GM23338 (cell line): ENCODE measurements around the gene IGSF9B. TPM values are rescaled to one million over a fixed set of nuclear protein-coding genes. Genes with fewer than 3 reads are reported as not detected.

Experiments
- ATAC-seq: fragments of 200-7000 bp; cut with Tn5 transposase; 3 replicates; pipeline ENCODE4 v1.9.1; 2020
- DNase-seq: peaks from one replicate; pipeline ENCODE4 v3.0.0-alpha.2; 2015; ENCODE audit warnings: low spot score
- H2AFZ ChIP-seq: fragments of 200-600 bp; sonication (generic); 2 replicates; pipeline ENCODE4 v1.8.0; 2016; ENCODE audit warnings: antibody characterized with exemption, mild to moderate bottlenecking, moderate library complexity
- H3F3A ChIP-seq: fragments of 200-600 bp; sonication (generic); replicated peaks from 2 replicates; pipeline ENCODE4 v1.8.0; 2017; ENCODE audit warnings: antibody characterized with exemption, mixed run types, low read depth
- H3K27ac ChIP-seq: fragments of 200-600 bp; sonication (generic); 2 replicates; pipeline ENCODE4 v1.6.1; 2016; ENCODE audit warnings: low read depth
- H3K27me3 ChIP-seq: fragments of 200-600 bp; sonication (generic); 2 replicates; pipeline ENCODE4 v1.8.0; 2016; ENCODE audit warnings: mild to moderate bottlenecking, mixed run types, moderate library complexity; ENCODE audit not compliant: insufficient read depth
- H3K36me3 ChIP-seq: fragments of 200-600 bp; sonication (generic); 2 replicates; pipeline ENCODE4 v1.8.0; 2016; ENCODE audit warnings: mild to moderate bottlenecking; ENCODE audit not compliant: insufficient read depth
- H3K4me1 ChIP-seq: fragments of 200-600 bp; sonication (generic); 2 replicates; pipeline ENCODE4 v1.8.0; 2016; ENCODE audit warnings: mild to moderate bottlenecking, moderate library complexity; ENCODE audit not compliant: insufficient read depth
- H3K4me2 ChIP-seq: fragments of 200-600 bp; sonication (generic); 2 replicates; pipeline ENCODE4 v1.7.1; 2017; ENCODE audit warnings: mixed run types
- H3K4me3 ChIP-seq: fragments of 200-600 bp; sonication (generic); 2 replicates; pipeline ENCODE4 v1.6.1; 2016; ENCODE audit warnings: mixed run types
- H3K79me2 ChIP-seq: fragments of 200-600 bp; sonication (generic); replicated peaks from 2 replicates; pipeline ENCODE4 v1.8.0; 2017; ENCODE audit warnings: mild to moderate bottlenecking; ENCODE audit not compliant: insufficient read depth
- H3K9me2 ChIP-seq: fragments of 200-600 bp; sonication (generic); 2 replicates; pipeline ENCODE4 v1.8.0; 2017; ENCODE audit not compliant: insufficient read depth
- H4K20me1 ChIP-seq: fragments of 200-600 bp; sonication (generic); replicated peaks from 2 replicates; pipeline ENCODE4 v1.8.0; 2017; ENCODE audit warnings: mild to moderate bottlenecking; ENCODE audit not compliant: insufficient read depth
- H3K27ac Mint-ChIP-seq: 2 replicates; pipeline ENCODE4 v1.8.0; 2020; ENCODE audit warnings: inconsistent platforms, mild to moderate bottlenecking, moderate library complexity, mixed read lengths
- H3K27me3 Mint-ChIP-seq: 3 replicates; pipeline ENCODE4 v1.8.0; 2022; ENCODE audit warnings: low read depth, mild to moderate bottlenecking, moderate library complexity, mixed read lengths, inconsistent platforms; ENCODE audit not compliant: insufficient read depth, poor library complexity
- H3K36me3 Mint-ChIP-seq: 3 replicates; pipeline ENCODE4 v1.8.0; 2021; ENCODE audit warnings: low read depth, mild to moderate bottlenecking, inconsistent platforms, moderate library complexity, mixed read lengths
- H3K4me1 Mint-ChIP-seq: 3 replicates; pipeline ENCODE4 v1.8.0; 2020; ENCODE audit warnings: mild to moderate bottlenecking, inconsistent platforms, mixed read lengths
- H3K4me3 Mint-ChIP-seq: 3 replicates; pipeline ENCODE4 v1.8.0; 2021; ENCODE audit warnings: moderate library complexity, mild to moderate bottlenecking, inconsistent platforms, mixed read lengths
- H3K9me3 Mint-ChIP-seq: 3 replicates; pipeline ENCODE4 v1.8.0; 2020; ENCODE audit warnings: moderate library complexity, mild to moderate bottlenecking, inconsistent platforms, mixed read lengths
- CREB1 ChIP-seq: fragments of 250-450 bp; sonication (Bioruptor Pico); IDR thresholded peaks from 2 replicates; pipeline ENCODE4 v1.5.0; 2020; ENCODE audit warnings: low read depth, mild to moderate bottlenecking, moderate library complexity
- CTCF ChIP-seq, 2 experiments: fragments of 200-600 bp in 1 of 2; sonication (generic) in 1 of 2; conservative IDR thresholded peaks; 2 replicates each; pipeline versions ENCODE4 v1.5.1 to v1.6.1; 2016 to 2017; ENCODE audit warnings: antibody characterized with exemption in 2 of 2, low read depth in 2 of 2, mild to moderate bottlenecking in 2 of 2, moderate library complexity in 1 of 2
- ETS1 ChIP-seq: IDR thresholded peaks from 2 replicates; pipeline ENCODE4 v1.6.1; 2016; ENCODE audit warnings: antibody characterized with exemption
- EZH2 ChIP-seq: fragments of 200-600 bp; sonication (generic); IDR thresholded peaks from one replicate; pipeline ENCODE4 v1.8.0; 2017; ENCODE audit warnings: antibody characterized with exemption, mild to moderate bottlenecking, low read depth; ENCODE audit not compliant: unreplicated experiment
- EZH2phosphoT487 ChIP-seq: fragments of 200-600 bp; sonication (generic); IDR thresholded peaks from one replicate; pipeline ENCODE4 v1.8.1; 2018; ENCODE audit warnings: antibody characterized with exemption; ENCODE audit not compliant: unreplicated experiment
- JUNB ChIP-seq: IDR thresholded peaks from one replicate; pipeline ENCODE4 v1.6.1; 2016; ENCODE audit warnings: antibody characterized with exemption; ENCODE audit not compliant: unreplicated experiment
- NANOG ChIP-seq: IDR thresholded peaks from 2 replicates; pipeline ENCODE4 v1.6.1; 2016; ENCODE audit warnings: antibody characterized with exemption, borderline replicate concordance
- POLR2AphosphoS5 ChIP-seq: IDR thresholded peaks from 2 replicates; pipeline ENCODE4 v1.6.1; 2016; ENCODE audit warnings: antibody characterized with exemption, low read depth
- REST ChIP-seq: IDR thresholded peaks from one replicate; pipeline ENCODE4 v1.6.1; 2018; ENCODE audit warnings: antibody characterized with exemption; ENCODE audit not compliant: unreplicated experiment
- STAT1 ChIP-seq: IDR thresholded peaks from one replicate; pipeline ENCODE4 v1.6.1; 2016; ENCODE audit warnings: antibody characterized with exemption; ENCODE audit not compliant: unreplicated experiment
- ZNF114 ChIP-seq: fragments of 250-450 bp; sonication (Bioruptor Pico); IDR thresholded peaks from 2 replicates; pipeline ENCODE4 v1.5.0; 2020; ENCODE audit warnings: mild to moderate bottlenecking, moderate library complexity
- ZNF331 ChIP-seq: fragments of 250-450 bp; sonication (Bioruptor Pico); IDR thresholded peaks from 2 replicates; pipeline ENCODE4 v1.5.0; 2020; ENCODE audit warnings: low read depth, mild to moderate bottlenecking, moderate library complexity
- ZNF462 ChIP-seq: fragments of 250-450 bp; sonication (Bioruptor Pico); IDR thresholded peaks from 2 replicates; pipeline ENCODE4 v1.5.0; 2020; ENCODE audit warnings: mild to moderate bottlenecking, moderate library complexity
- polyA plus RNA-seq: library from polyadenylated mRNA; unstranded; fragments of >200 nt; fragmentation: Nextera tagmentation; extraction: Ambion mirVana; gene quantifications from 2 replicates; pipeline ENCODE4 v1.2.1, GENCODE V29; 2016
- total RNA-seq: library from RNA; depleted of rRNA; stranded (reverse); fragments of >200 nt; shearing (Covaris generic); gene quantifications from 2 replicates; pipeline ENCODE4 v1.2.3, GENCODE V29; 2014

IGSF9B gene
- total and polyA plus RNA-seq, 2 experiments from 2014 or later, result 8.7 to 51.2 TPM

GRCh38 chr11:133897331-133897650 is 59.5 kb downstream of the IGSF9B start:
- Mint-ChIP-seq H3K4me3 (no peak overlapping the region), H3K27me3 (peaks cover 5% of the 10 kb centered on the region), H3K4me1 (peaks cover 42% of the 10 kb centered on the region), H3K9me3 (no peaks in the 10 kb centered on the region), H3K36me3 (peaks cover 12% of the 10 kb centered on the region; the same call in 2 of the 3 replicates), H3K27ac (no peak overlapping the region)
- H3K27me3 ChIP-seq, result no peaks in the 10 kb centered on the region
- H3K4me1 ChIP-seq, result peaks cover 29% of the 10 kb centered on the region
- H3K36me3 ChIP-seq, result no peaks in the 10 kb centered on the region
- ATAC-seq (no peak), DNase-seq (no peak)
- no peaks in the 10 kb centered on the region for H3K79me2 ChIP-seq
- H3F3A ChIP-seq, result peaks cover 11% of the 10 kb centered on the region; the same call in 1 of the 2 replicates
- TF ChIP-seq STAT1 (no peak), ZNF462 (CRISPR knock-in tag) (no peak), CTCF (conservative IDR thresholded peaks at IDR 0.05; ENCODE audit: low read depth in 2 of 2) (no peak), CREB1 (CRISPR knock-in tag) (no peak), JUNB (no peak), EZH2phosphoT487 (no peak), NANOG (no peak), REST (no peak), EZH2 (no peak), POLR2AphosphoS5 (no peak), ETS1 (no peak), ZNF331 (CRISPR knock-in tag) (no peak), ZNF114 (CRISPR knock-in tag) (no peak)
- no peak overlapping the region for H3K27ac ChIP-seq
- H3K4me2 ChIP-seq, result no peak overlapping the region
- H3K4me3 ChIP-seq, result no peak overlapping the region
- no peaks in the 10 kb centered on the region for H3K9me2 ChIP-seq
- H4K20me1 ChIP-seq, result peaks cover 8% of the 10 kb centered on the region; the same call in 1 of the 2 replicates
- H2AFZ ChIP-seq, result no peak overlapping the region
